Transverse colon (tissue), 4 donors: Measurements from ENCODE around the gene COX7A2L.

Experiments
- EP300 ChIP-seq: sonication (generic); formaldehyde crosslinking; IDR thresholded peaks from one replicate; pipeline ENCODE4 v1.6.1; 2017; ENCODE audit warnings: antibody characterized with exemption, low read depth
- POLR2A ChIP-seq: fragments of 450-650 bp; IDR thresholded peaks from one replicate; pipeline ENCODE4 v1.6.1; 2016; ENCODE audit warnings: antibody characterized with exemption, mild to moderate bottlenecking, moderate library complexity
- POLR2AphosphoS5 ChIP-seq, 3 donors: sonication (generic); formaldehyde crosslinking; IDR thresholded peaks; one replicate each; pipeline ENCODE4 v1.6.1; 2016; ENCODE audit warnings: antibody characterized with exemption in 3 of 3
- TF ChIP-seq, protein P1 (sequence below), 5 experiments: fragments of 200-600 bp in 3 of 5; fragments of 450-650 bp in 2 of 5; sonication (generic) in 3 of 5; IDR thresholded peaks; 1 replicate in 2 of 5; 2 replicates in 3 of 5; pipeline ENCODE4 v1.5.1; 2016 to 2017; ENCODE audit warnings: antibody characterized with exemption in 5 of 5, inconsistent platforms in 3 of 5, mild to moderate bottlenecking in 2 of 5, moderate library complexity in 1 of 5

DNA sequence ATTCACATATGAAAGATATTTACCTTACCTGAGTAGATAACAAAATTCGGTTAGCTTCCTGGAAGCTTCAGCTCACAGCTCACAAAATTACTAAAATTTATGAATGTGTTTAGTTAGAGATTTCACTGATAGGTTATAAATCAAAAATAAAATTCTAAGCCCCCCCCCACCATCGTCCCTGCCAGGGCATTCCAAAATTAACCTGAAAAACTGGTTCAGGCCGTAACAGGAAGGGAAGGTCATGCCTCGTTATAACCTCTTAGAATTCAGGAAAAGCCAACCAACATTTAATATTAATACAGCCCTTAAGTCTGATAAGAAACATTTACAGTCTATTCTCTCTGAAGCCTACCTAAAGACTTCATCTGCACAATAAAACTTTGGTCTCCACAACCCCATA lies 48.9 kb downstream of the COX7A2L start:
- TF ChIP-seq POLR2A (no peak), POLR2AphosphoS5 (IDR thresholded peaks at IDR 0.05) (no peak), EP300 (no peak)
- TF ChIP-seq, protein P1, sequence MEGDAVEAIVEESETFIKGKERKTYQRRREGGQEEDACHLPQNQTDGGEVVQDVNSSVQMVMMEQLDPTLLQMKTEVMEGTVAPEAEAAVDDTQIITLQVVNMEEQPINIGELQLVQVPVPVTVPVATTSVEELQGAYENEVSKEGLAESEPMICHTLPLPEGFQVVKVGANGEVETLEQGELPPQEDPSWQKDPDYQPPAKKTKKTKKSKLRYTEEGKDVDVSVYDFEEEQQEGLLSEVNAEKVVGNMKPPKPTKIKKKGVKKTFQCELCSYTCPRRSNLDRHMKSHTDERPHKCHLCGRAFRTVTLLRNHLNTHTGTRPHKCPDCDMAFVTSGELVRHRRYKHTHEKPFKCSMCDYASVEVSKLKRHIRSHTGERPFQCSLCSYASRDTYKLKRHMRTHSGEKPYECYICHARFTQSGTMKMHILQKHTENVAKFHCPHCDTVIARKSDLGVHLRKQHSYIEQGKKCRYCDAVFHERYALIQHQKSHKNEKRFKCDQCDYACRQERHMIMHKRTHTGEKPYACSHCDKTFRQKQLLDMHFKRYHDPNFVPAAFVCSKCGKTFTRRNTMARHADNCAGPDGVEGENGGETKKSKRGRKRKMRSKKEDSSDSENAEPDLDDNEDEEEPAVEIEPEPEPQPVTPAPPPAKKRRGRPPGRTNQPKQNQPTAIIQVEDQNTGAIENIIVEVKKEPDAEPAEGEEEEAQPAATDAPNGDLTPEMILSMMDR (IDR thresholded peaks at IDR 0.05): no peak
